Stimulated activated CD4-positive, alpha-beta T cell treated with anti-CD3 and anti-CD28 coated beads, Interleukin-1b, Interleukin-23, amount 100 ng/mL, for 24 hours (primary cell): Measurements from ENCODE around the gene C1QTNF1.

Experiments
- DNase-seq, 4 experiments: peaks; one replicate each; pipeline ENCODE4 v3.0.0-alpha.2; 2020; ENCODE audit warnings: low read depth in 4 of 4, low spot score in 1 of 4

Gene C1QTNF1, protein sequence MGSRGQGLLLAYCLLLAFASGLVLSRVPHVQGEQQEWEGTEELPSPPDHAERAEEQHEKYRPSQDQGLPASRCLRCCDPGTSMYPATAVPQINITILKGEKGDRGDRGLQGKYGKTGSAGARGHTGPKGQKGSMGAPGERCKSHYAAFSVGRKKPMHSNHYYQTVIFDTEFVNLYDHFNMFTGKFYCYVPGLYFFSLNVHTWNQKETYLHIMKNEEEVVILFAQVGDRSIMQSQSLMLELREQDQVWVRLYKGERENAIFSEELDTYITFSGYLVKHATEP

DNA sequence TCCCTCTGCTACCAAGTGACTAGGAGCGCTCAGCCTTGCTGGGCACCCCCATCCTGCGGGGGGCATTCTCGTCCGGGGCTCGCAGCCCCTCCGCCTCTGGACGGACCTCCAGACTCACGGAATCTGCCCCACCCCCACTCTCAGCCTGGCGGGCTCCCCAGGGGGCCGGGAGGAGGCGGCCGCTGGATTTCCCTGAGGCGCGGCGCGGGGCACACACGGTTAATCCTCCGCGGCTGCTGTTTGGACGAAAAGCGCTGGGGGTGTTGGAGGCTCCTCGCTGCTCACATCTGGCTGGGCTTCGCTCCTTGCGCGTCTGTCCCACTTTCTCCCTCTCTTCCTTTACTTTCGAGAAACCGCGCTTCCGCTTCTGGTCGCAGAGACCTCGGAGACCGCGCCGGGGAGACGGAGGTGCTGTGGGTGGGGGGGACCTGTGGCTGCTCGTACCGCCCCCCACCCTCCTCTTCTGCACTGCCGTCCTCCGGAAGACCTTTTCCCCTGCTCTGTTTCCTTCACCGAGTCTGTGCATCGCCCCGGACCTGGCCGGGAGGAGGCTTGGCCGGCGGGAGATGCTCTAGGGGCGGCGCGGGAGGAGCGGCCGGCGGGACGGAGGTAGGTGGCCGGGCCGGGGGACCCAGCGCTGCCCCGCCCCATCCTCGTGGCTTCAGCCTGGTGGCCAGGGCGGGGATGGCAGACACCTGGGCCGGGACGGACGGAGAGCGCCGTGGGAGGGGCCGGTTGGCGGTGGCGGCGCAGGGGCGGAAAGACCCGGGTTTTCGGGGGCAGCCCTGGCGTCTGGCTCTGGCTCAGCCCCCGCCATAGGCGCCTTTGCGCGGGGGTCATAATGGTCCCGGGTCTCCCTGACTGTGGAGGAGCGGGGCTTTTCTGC, at the start of gene C1QTNF1:
Gene C1QTNF1, plus strand, starts transcription at position 284 of the 886 bp plus-strand sequence. CDS start 19,800 bp downstream, outside the sequence.
- no peak for DNase-seq

DNA sequence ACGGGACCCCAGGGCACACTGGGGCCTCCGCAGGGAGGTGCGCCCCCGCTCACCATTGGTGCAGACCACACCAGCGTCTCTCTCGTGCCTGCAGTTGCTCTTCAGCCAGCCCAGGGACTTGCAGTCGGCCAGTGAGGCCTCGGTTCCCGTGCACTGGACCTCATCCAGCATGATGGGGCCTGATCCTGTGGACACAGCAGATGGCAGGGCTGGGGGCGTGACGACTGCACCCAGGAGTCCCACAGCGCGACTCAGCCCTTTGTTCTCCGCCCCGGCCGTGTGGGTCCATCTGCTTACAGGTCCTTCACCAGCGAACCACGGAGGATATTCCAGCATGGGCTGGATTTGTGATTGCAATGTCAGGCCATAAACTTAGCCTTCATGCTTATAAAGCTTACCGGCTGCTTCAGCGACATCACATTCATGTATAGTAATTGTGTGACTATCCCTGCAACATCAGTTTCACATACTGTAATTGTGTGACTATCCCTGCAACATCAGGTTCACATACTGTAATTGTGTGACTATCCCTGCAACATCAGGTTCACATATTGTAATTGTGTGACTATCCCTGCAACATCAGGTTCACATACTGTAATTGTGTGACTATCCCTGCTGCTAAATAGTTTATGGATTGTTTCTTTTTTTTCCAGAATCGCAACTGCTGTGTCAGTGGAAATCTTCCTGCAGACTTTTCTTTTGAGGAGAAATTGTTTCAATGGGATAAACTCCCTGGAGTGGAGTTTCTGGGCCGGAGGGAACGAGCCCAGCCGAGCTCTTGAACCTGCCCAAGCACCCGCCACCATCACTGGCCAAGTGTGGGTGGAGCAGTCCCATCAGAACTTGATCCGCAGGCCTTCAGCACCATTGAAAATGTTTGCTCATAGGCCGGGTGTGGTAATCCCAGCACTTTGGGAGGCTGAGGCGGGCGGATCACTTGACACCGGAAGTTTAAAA, 49.1 kb upstream of the C1QTNF1 start:
- DNase-seq, result no peak

DNA sequence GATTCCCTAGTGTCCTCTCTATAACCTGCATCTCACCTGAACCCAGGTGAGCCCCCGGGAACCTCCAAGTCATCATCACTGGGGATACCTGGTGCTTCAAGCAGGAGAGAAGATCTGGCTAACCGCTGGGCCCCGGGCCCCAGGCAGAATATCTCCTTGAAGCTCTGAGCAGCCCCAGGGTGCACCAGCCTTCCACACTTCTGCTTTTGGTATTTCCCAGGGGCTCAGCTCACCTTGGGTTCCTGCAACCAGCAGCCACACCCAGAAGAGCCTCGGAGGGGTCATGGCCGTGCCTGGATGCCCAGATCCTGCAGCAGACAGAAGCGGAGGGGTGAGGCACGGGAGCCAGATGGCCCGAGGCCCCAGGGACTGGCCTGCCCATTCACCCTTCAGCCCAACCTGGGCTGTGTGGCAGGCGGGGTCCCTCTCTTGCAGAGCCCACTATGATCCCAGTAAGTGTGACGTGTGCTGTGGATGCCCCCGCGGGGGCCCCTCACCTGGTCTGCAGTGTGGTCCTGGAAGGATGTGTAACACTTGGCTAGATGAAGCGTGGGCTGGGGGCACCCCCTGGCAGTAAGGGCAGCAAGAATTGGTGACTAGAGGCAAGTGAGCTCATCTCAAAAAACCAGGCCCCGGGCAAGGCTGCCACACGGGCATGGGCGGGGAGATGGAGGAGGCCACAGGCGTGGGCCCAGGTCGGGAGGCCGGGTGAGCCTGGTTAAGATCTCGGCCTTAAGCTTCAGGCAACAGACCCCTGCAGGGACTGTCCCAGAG, 46.9 kb upstream of the C1QTNF1 start:
- no peak for DNase-seq

DNA sequence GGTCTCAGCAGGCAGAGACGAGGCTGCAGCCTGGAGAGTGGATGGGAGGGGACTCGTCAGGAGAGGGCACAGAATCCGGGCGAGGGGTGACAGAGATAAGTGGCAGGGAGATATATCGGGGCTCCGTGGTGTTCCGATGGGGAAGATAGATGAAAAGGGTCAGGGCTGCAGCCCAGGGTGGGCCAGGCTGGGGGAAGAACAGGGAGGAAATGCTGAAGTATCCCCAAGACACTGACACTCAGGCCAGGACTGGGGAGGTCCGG, 46.4 kb upstream of the C1QTNF1 start:
- no peak for DNase-seq

DNA sequence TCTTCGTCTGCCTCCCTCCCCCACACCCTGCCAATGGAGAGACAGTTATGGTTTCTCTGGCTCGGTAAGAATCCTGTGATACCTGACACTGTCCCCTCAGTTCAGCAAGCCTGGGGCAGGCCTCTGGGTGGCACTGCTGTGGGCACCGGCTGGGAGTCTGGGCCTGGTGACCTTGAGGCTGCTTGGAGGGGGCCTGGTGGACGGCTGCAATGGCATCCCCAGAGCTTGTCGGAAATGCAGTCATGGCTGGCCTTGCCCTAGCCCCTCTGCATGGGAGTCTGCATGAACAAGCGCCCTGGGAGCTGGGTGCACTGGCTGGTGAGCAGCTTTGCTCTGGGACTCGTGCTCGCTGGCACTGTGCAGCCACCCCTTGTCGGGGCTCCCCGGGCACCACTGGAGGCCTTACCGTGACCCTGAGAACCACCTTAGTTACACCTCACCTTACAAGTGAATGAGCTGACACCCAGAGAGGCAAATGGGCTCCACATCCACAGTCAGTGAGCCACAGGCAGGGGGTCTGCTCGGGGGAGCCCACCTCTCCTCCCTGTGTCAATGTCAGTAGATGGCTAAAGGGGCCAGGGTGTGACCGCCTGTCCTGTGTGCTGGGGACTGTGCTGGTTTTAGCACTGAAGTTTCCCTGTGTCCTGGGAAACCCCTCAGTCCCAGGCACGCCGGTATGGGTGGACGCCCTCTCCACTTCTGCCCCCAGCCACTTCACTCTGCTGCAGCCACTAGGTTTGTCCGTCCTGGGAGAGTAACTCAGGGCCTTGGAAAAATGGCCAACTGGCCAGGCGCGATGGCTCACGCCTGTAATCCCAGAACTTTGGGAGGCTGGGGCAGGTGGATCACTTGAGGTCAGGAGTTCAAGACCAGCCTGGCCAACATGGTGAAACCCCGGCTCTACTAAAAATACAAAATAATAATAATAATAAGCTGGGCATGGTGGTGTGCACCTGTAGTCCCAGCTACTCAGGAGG, 45.7 kb upstream of the C1QTNF1 start:
- no peak for DNase-seq

DNA sequence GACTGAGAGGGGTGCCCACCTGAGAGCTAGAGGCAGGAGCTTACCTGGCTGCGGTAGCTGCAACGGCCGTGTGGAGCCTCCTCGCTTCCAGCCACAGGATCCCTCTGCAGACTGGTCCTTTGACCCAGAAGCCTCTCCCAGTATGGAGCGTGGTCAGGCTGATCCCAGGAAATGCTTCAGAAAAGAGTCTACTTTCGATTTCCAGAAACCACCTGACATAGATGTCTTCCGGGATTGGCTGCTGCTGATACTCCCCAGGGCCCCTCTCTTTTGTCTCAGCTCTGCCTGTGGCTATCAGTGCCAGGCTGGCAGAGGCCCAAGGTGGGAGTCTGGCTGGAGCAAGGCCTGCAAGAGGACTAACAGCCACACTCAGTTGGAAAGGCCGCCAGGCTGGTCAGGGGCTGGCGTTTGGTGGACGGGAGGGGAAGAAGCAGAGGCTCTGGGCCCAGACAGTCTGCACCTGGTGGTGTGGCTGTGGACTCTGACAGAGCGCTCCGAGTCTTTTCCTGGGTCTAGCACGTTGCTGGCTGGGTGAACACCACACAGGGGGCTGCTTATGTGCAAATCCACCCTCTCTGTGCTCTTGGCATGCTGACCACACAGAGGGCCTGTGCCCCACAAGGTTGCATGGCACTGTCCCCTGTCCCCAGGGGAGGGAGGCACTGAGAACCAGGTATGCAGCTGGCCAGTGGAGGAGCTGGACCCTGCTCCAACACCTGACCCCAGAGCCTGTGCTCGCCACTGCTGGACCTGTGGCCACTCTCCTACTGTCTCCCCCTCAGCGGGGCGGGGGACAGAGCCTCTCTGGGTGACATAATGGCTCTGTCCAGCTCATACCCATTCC, 44.0 kb upstream of the C1QTNF1 start, which contains the start of gene LGALS3BP:
Gene LGALS3BP, minus strand, starts transcription at position 144 of the 844 bp plus-strand sequence. CDS start 2,732 bp downstream, outside the sequence.
- DNase-seq, result peak in 1 of 4 experiments; percentile 12

DNA sequence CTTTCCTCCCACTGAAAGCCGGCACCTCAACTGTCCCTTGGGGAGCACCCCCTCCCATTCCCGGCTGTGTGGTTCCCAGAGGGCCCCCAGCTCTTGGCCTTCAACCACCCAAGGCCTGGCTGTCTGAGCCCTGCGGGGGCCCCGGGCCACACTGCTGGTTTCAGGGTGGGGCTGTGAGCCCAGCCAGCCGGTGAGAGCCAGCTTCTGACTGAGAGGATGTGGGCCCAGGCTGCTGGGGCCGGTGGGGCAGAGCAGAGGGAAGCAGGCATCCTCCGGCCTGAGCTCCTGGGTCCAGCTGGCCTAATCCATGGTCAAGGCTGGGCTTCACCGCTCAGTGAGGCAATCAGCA, 43.4 kb upstream of the C1QTNF1 start:
- no peak for DNase-seq

DNA sequence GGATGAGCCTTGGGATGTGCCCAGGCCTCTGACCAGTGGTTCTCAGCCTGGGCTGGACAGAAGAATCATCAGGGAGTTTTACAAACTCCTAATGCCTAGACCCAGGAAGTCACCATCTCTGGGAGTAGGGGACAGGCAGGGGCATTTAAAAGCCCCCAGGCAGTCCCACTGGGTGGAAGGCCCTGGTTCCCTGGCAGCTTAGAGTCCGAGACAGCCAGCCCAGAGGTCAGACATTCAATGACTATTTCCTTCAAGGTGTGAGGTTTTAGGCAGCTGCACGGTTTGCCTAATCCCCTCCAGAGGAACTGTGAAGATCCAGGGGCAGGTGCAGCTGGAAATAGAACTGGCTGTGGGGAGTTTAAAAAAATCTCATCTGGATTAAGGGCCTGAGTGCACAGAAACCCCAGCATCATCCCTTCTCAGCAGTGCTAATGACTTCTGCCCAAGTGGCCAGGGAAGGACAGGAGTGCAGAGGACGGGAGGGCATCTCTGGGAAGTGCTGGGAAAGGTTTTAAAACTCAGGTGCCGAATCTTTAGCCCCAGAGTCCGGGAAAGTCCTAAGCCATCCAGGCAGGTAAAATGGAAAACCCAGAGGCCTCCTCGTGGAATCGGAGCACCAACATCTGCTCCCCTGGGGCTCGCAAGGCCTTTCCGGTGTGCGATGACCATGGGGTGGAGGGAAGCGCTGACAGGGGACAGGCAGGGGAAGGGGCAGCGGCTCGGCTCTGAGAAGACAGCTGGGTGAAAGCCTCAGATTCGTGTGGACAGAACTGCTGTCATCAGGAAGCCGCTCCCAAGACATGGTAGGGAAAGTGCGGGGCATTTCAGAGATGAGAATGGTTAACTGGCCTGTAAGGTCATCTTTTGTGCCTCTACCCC, 42.7 kb upstream of the C1QTNF1 start:
- no peak for DNase-seq

DNA sequence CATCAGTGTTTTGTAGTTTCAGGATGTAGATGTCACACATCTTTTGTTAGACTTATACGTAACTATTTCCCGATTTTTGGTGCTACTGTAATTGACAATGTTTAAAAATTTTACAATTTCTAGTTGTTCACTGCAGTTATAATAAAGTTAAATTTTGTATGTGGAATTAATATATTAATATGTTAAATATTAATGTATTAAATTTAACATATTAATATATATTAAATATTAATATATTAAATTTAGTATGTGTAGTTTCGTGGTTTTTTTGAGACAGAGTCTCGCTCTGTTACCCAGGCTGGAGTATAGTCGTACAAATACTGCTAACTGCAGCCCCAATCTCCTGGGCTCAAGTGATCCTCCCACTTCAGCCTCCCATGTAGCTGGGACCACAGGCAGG, 38.6 kb upstream of the C1QTNF1 start:
- no peak for DNase-seq

DNA sequence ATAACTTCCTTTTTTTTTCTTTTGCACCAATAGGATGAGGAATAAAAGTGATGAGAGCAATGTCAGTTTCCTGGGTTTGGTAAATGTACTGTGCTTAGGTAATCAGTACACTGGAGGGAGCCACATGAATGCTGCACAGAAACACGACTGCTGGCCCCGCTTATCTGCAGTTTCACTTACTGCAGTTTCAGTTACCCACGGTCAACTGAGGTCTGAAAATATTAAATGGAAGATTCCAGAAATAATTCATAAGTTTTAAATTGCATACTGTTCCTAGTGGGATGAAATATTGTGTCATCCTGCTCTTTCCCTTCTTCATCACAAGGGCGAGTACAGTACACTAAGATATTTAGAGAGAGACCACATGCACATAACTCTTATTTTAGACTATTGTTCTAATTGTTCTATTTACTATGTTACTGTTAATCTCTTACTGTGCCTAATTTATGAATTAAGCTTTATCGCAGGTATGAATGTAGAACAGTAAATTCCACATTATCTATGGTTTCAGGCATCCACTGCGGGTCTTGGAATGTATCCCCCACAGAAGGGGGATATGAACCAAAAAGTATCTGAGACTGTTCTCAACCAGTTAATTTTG, 37.8 kb upstream of the C1QTNF1 start:
- DNase-seq, result no peak

DNA sequence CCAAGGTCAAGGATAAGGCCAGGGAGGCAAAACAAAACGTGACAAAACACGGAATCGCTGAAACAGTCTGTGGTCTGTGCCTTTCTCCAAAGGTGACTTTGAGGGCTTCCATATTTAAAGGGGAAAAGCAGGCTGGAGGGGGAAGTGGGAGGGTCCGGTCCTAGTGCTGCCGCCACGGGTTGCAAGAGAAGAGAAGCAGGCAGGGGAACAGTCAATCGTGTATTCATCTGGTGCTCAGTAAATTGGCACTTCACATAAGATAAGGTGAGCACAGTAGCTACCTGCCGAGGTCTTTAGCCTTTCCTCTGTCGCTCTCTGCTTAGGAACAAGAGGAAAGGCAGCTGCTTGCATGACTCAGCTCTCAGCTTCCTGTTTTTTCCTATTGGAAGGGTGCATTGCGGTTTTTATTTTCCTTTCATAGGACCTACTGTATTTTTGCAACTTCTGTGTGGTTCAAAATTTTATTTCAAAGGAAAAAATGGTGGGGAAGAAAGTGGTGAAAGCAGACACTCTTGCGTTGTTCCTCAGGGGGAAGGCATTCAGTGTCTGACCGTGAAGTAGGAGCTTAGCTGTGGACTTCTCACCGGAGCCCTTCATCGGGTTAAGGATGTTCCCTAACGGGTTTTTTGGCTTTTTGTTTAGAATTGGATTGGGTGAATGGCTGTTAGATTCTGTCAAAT, 37.2 kb upstream of the C1QTNF1 start:
- no peak for DNase-seq

DNA sequence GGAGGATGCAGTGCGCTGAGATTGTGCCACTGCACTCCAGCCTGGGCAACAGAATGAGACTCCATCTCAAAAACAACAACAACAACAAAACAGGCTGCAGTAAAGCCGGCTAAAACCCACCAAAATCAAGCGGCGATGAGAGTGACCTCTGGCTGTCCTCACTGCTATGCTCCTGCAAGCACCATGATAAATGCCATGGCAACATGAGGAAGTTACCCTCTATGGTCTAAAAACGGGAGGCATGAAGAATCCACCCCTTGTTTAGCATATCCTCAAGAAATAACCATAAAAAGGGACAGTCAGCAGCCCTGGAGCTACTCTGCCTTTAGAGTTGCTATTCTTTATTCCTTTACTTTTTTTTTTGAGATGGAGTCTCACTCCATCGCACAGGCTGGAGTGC, 35.8 kb upstream of the C1QTNF1 start:
- no peak for DNase-seq

DNA sequence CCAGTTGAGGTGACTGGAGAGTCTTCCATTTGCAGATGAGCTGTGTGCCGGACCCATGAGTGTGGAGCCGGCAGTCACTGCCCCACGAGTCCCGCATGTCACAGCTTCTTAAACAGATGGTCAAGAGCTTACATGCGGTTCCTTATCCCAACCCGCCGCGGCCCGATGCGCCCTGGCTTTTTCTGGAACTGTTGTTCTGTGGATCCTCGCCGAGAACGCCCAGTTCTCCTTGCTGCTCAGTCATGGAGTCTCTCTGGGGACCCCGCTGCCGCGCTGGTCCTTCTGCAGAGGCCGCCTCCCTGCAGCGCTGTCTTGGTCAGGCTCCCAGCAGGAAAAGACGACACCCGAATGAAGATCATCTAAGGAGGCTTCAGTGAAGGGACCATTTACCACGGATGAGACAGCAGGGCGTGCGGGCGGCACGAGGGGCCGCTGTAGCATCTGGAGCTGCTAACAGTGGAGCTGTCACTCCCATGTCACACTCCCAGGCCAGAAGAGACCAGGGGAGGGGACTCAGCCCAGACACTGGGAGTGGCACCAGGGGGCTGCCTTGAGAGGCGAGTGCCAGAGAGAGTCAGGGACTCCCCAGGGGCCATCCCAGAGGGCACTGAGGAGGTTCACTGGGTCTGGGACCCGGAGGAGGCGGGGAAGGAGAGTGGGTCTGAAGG, 33.5 kb upstream of the C1QTNF1 start:
- no peak for DNase-seq

DNA sequence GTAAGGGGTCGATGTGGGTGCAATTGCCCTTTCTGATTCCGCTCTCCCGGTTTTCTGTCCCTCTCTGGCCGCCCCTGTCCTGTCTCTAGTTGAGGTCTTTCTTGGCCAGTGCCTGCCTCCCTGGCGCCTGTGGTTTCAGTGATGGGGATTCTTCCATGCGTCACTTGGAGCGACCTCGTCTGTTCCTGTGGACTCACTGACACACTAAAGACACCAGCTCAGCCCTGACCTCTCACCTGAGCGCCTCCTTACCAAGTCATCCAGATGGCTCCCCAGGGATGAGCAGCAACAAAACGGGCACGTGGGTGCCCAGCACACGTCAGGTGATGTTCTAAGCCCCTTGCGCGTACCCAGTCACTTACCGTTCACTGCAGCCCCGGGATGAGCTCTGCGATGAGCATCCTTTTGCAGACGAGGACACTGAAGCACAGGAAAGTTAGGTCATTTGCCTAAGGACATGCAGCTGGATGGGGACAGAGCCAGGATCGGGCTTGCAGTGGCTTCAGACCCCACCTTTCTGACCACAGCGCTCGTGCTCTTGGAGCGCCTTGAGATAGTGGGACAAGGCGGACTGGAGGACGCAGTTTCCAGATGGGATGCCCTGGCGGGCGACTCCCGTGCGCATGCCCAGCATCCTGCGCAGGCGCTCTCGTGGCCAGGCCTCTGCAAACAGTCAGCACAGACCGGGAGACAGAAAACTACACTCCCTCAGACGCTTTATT, 32.8 kb upstream of the C1QTNF1 start:
- no peak for DNase-seq

DNA sequence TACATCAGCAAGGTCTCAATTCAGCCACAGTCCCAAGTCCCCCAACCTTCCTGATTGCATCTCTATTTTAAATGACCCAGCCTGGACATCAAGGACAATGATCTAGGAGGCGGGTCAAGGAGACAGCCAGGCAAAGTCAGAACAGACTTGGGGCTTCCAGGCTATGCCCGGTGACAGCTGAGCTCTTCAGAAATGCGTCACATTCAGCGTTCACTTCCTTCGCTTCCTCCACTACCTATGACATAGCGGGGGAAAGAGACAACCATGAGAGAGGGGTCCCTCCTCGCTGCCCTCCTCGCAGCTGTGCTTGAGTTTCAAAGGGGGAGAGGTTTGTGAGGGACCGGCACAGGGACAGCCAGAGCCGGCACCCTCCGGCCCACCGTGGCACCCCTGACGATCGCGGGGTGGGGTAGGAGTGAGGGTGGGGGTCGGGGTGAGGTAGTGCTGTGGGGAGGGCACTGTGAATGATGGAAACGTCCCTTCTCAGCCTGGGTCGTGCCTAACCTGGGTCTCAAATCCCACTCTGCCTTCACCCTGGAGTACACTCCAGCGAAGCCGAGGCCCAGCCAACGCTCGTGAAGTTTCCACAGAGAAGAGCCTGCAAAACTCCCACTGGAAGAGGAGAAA, 31.9 kb upstream of the C1QTNF1 start:
- no peak for DNase-seq
